MM.1S (cell line): ENCODE data around the gene NHLRC4.

Source experiments
- DNase-seq: peaks from one replicate; pipeline ENCODE4 v3.0.0-alpha.2; 2015
- H2AFZ ChIP-seq: fragments of 300-600 bp; sonication (generic); 2 replicates; pipeline ENCODE4 v1.6.0; 2016; ENCODE audit warnings: antibody characterized with exemption, low read length
- H3F3A ChIP-seq: fragments of 300-600 bp; sonication (generic); 2 replicates; pipeline ENCODE4 v1.6.1; 2016; ENCODE audit warnings: mild to moderate bottlenecking, antibody characterized with exemption, low read length, moderate library complexity, mixed read lengths; ENCODE audit not compliant: insufficient read depth
- H3K27ac ChIP-seq: fragments of 300-600 bp; sonication (generic); 2 replicates; pipeline ENCODE4 v1.5.1; 2016; ENCODE audit warnings: mild to moderate bottlenecking, low read length
- H3K27me3 ChIP-seq: fragments of 300-600 bp; sonication (generic); replicated peaks from 2 replicates; pipeline ENCODE4 v1.6.0; 2016; ENCODE audit warnings: low read length; ENCODE audit not compliant: insufficient read depth
- H3K36me3 ChIP-seq: fragments of 300-600 bp; sonication (generic); replicated peaks from 2 replicates; pipeline ENCODE4 v1.6.1; 2016; ENCODE audit warnings: mild to moderate bottlenecking, low read length, mixed read lengths; ENCODE audit not compliant: insufficient read depth
- H3K4me1 ChIP-seq: fragments of 300-600 bp; sonication (generic); 2 replicates; pipeline ENCODE4 v1.6.1; 2016; ENCODE audit warnings: low read length, mixed read lengths
- H3K4me2 ChIP-seq: fragments of 300-600 bp; sonication (generic); 2 replicates; pipeline ENCODE4 v1.6.0; 2016; ENCODE audit warnings: low read depth, low read length
- H3K4me3 ChIP-seq: fragments of 300-600 bp; sonication (generic); 2 replicates; pipeline ENCODE4 v1.5.1; 2016; ENCODE audit warnings: low read length, mixed read lengths
- H3K79me2 ChIP-seq: fragments of 300-600 bp; sonication (generic); 2 replicates; pipeline ENCODE4 v1.6.1; 2016; ENCODE audit warnings: mixed run types, low read length, mixed read lengths
- H3K9ac ChIP-seq: fragments of 300-600 bp; sonication (generic); 2 replicates; pipeline ENCODE4 v1.6.1; 2016; ENCODE audit warnings: low read length, mixed read lengths
- H3K9me2 ChIP-seq: fragments of 300-600 bp; sonication (generic); replicated peaks from 2 replicates; pipeline ENCODE4 v1.6.1; 2016; ENCODE audit warnings: mild to moderate bottlenecking, low read length, mixed read lengths; ENCODE audit not compliant: insufficient read depth
- H3K9me3 ChIP-seq: fragments of 300-600 bp; sonication (generic); replicated peaks from 2 replicates; pipeline ENCODE4 v1.6.1; 2016; ENCODE audit warnings: mild to moderate bottlenecking, low read length, mixed read lengths; ENCODE audit not compliant: insufficient read depth
- H4K20me1 ChIP-seq: fragments of 300-600 bp; sonication (generic); 2 replicates; pipeline ENCODE4 v1.6.1; 2016; ENCODE audit warnings: mild to moderate bottlenecking, low read length, moderate library complexity, mixed read lengths; ENCODE audit not compliant: insufficient read depth
- EZH2 ChIP-seq: fragments of 300-600 bp; sonication (generic); optimal IDR thresholded peaks from 2 replicates; pipeline ENCODE3; 2017; ENCODE audit warnings: low read depth, mild to moderate bottlenecking, antibody characterized with exemption, low read length, mixed read lengths
- EZH2phosphoT487 ChIP-seq: fragments of 300-600 bp; sonication (generic); IDR thresholded peaks from 2 replicates; pipeline ENCODE4 v1.6.1; 2018; ENCODE audit warnings: antibody characterized with exemption, low read length
- TF ChIP-seq, protein P1 (sequence below): fragments of 300-600 bp; sonication (generic); IDR thresholded peaks from 2 replicates; pipeline ENCODE4 v1.5.1; 2016; ENCODE audit warnings: antibody characterized with exemption, low read length, mixed read lengths

Gene NHLRC4

DNA sequence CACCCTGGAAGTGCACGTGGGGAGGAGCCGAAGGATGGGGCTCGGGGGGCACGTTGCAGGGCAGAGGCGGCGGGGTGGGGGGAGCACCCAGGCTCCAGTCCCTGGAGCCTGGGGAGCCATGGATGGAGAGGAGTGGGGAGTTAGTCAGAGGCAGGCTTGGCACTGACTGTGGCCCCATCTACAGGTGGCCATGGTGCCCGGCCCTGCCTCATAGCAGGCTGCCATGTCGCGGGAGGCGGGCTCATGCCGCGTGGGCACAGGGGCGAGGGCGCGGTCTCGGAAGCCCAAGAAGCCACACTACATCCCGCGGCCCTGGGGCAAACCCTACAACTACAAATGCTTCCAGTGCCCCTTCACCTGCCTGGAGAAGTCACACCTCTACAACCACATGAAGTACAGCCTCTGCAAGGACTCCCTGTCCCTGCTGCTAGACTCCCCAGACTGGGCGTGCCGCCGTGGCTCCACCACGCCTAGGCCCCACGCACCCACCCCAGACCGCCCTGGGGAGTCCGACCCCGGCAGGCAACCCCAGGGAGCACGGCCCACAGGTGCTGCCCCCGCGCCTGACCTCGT, 3.6 kb upstream of the NHLRC4 start:
- no peak overlapping the region for H3K9ac ChIP-seq
- H3K9me2 ChIP-seq: no peaks in the 10 kb centered on the region
- TF ChIP-seq EZH2 (no peak), EZH2phosphoT487 (no peak)
- TF ChIP-seq, protein P1, sequence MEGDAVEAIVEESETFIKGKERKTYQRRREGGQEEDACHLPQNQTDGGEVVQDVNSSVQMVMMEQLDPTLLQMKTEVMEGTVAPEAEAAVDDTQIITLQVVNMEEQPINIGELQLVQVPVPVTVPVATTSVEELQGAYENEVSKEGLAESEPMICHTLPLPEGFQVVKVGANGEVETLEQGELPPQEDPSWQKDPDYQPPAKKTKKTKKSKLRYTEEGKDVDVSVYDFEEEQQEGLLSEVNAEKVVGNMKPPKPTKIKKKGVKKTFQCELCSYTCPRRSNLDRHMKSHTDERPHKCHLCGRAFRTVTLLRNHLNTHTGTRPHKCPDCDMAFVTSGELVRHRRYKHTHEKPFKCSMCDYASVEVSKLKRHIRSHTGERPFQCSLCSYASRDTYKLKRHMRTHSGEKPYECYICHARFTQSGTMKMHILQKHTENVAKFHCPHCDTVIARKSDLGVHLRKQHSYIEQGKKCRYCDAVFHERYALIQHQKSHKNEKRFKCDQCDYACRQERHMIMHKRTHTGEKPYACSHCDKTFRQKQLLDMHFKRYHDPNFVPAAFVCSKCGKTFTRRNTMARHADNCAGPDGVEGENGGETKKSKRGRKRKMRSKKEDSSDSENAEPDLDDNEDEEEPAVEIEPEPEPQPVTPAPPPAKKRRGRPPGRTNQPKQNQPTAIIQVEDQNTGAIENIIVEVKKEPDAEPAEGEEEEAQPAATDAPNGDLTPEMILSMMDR: no peak
- H2AFZ ChIP-seq: no peak overlapping the region
- no peak overlapping the region for H3K4me3 ChIP-seq
- H3K36me3 ChIP-seq: no peaks in the 10 kb centered on the region
- peaks cover 9% of the 10 kb centered on the region; the same call in 1 of the 2 replicates for H3K79me2 ChIP-seq
- no peak for DNase-seq
- H3K9me3 ChIP-seq: no peaks in the 10 kb centered on the region
- H3K4me2 ChIP-seq: no peak overlapping the region
- H3K27me3 ChIP-seq: peaks cover 40% of the 10 kb centered on the region
- H3K27ac ChIP-seq: no peak overlapping the region
- peaks cover 14% of the 10 kb centered on the region for H3K4me1 ChIP-seq
- no peaks in the 10 kb centered on the region for H4K20me1 ChIP-seq
- peaks cover 6% of the 10 kb centered on the region for H3F3A ChIP-seq

- Histone ChIP-seq H3F3A (peaks cover 6% of the 10 kb centered on the region), H3K4me2 (no peak overlapping the region), H3K4me1 (peaks cover 19% of the 10 kb centered on the region), H3K27ac (no peak overlapping the region), H3K9ac (no peak overlapping the region), H4K20me1 (no peaks in the 10 kb centered on the region), H3K27me3 (peaks cover 23% of the 10 kb centered on the region), H3K9me2 (no peaks in the 10 kb centered on the region), H3K9me3 (no peaks in the 10 kb centered on the region), H3K4me3 (no peak overlapping the region), H2AFZ (no peak overlapping the region), H3K79me2 (peaks cover 9% of the 10 kb centered on the region; the same call in 1 of the 2 replicates), H3K36me3 (no peaks in the 10 kb centered on the region)
- no peak for TF ChIP-seq EZH2
- TF ChIP-seq, protein P1: no peak
- TF ChIP-seq EZH2phosphoT487: no peak
- no peak for DNase-seq
Observed at GRCh38 chr16:564690-565418, 2.0 kb upstream of the NHLRC4 start.

DNA sequence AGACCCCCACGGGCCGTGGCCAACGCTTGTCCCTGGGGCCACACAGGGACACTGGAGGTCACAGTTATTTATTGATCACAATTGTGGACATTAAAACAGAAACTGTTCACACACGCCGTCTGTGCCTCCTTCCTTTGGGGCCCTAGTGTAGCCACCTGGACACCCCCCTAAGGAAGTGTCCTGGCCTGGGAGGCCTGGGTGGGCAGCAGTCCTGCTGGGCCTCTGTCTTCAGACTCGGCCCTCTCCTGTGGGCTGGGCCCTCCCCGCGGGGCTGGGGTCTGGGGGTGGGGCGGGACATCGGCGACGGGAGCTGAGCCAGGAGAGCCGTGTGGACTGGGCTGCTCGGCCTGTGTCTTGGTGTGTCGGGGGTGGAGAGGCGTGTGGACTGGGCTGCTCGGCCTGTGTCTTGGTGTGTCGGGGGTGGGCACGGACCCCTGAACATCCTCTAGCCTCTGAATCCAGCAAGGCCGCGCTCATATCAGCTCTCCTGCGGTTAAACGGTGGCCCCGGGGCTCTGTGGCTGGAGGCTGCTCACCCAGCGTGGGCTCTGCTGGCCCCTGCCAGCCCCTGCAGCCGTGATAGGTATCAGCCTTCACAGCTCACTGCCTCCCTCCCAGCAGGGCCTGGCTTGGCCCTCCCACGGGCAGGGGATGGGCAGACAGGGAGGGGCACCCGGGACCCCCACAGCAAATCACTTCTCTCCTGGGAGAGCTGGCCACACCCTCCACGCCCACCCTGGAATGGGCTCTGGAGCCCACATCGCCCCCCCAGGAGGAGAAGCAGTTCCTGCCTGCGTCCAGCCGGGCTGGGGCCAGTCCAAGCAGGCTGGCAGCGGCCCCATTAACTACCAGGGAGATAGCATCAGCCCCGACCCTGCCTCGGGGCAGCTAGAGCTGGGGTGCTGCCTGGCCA, 1.1 kb upstream of the NHLRC4 start:
- TF ChIP-seq, protein P1: no peak
- TF ChIP-seq EZH2phosphoT487: no peak
- TF ChIP-seq EZH2: no peak
- Histone ChIP-seq H3K9me3 (no peaks in the 10 kb centered on the region), H4K20me1 (no peaks in the 10 kb centered on the region), H3K27me3 (peaks cover 23% of the 10 kb centered on the region), H3K4me2 (peak overlapping the region; percentile 88; the same call in 1 of the 2 replicates), H3K9me2 (no peaks in the 10 kb centered on the region), H2AFZ (peak overlapping the region; percentile 90), H3K9ac (no peak overlapping the region), H3K36me3 (no peaks in the 10 kb centered on the region), H3K4me3 (no peak overlapping the region), H3K27ac (no peak overlapping the region), H3F3A (peaks cover 6% of the 10 kb centered on the region), H3K4me1 (peaks cover 19% of the 10 kb centered on the region), H3K79me2 (peaks cover 16% of the 10 kb centered on the region)
- no peak for DNase-seq
